HEK293 (cell line): ENCODE measurements around the gene TMCC1.

Experiments
- CTCF ChIA-PET: fragments of 350-600 bp; formaldehyde crosslinking; extraction: SDS; loops from one replicate; lab custom pipeline; 2021; ENCODE audit warnings: antibody characterized with exemption; lab: Yijun Ruan, JAX
- POLR2A ChIA-PET: fragments of 300-600 bp; formaldehyde crosslinking; extraction: SDS; loops from one replicate; lab custom pipeline; 2020; ENCODE audit warnings: antibody characterized with exemption, inconsistent platforms; lab: Yijun Ruan, JAX
- H3K27ac ChIP-seq: fragments of 200-500 bp; sonication (Bioruptor generic); 2 replicates; pipeline ENCODE4 v1.5.1; 2014; ENCODE audit warnings: low read depth, low read length, control low read depth, inconsistent platforms; ENCODE audit errors: extremely low read depth
- H3K36me3 ChIP-seq, 2 experiments: fragments of 200-500 bp in 1 of 2; sonication (Bioruptor generic) in 1 of 2; 1 replicate in 1 of 2; 2 replicates in 1 of 2; pipeline ENCODE4 v1.5.1; 2014 to 2017; ENCODE audit warnings: inconsistent platforms in 2 of 2, low read length in 2 of 2; ENCODE audit not compliant: control insufficient read depth in 2 of 2, insufficient read depth in 1 of 2
- H3K4me1 ChIP-seq: fragments of 200-500 bp; sonication (Bioruptor generic); 2 replicates; pipeline ENCODE4 v1.5.1; 2014; ENCODE audit warnings: mild to moderate bottlenecking, low read length, inconsistent platforms; ENCODE audit not compliant: control insufficient read depth, insufficient read depth
- H3K4me3 ChIP-seq: 2 replicates; pipeline ENCODE4 v1.5.1; 2011; ENCODE audit warnings: low read depth, mild to moderate bottlenecking, control low read depth, low read length, moderate library complexity
- H3K9me3 ChIP-seq: fragments of 200-500 bp; sonication (Bioruptor generic); 2 replicates; pipeline ENCODE4 v1.5.1; 2014; ENCODE audit warnings: low read depth, low read length, inconsistent platforms; ENCODE audit not compliant: control insufficient read depth, insufficient read depth
- FEZF1 ChIP-seq: fragments of 450-650 bp; formaldehyde crosslinking; IDR thresholded peaks from 2 replicates; pipeline ENCODE4 v1.5.1; 2016; ENCODE audit warnings: missing biosample characterization, missing genetic modification characterization
- ZFP3 ChIP-seq: fragments of 450-650 bp; formaldehyde crosslinking; IDR thresholded peaks from 2 replicates; pipeline ENCODE4 v1.5.1; 2016; ENCODE audit warnings: low read depth, missing biosample characterization, missing genetic modification characterization
- ZFP69B ChIP-seq: fragments of 450-650 bp; formaldehyde crosslinking; IDR thresholded peaks from 2 replicates; pipeline ENCODE4 v1.5.1; 2016; ENCODE audit warnings: missing biosample characterization, missing genetic modification characterization
- ZNF114 ChIP-seq: fragments of 450-650 bp; formaldehyde crosslinking; IDR thresholded peaks from 2 replicates; pipeline ENCODE4 v1.5.0; 2017; ENCODE audit warnings: missing biosample characterization, missing genetic modification characterization
- ZNF138 ChIP-seq: fragments of 450-650 bp; formaldehyde crosslinking; IDR thresholded peaks from 2 replicates; pipeline ENCODE4 v1.5.1; 2016; ENCODE audit warnings: missing biosample characterization, missing genetic modification characterization, borderline replicate concordance
- ZNF155 ChIP-seq: fragments of 450-650 bp; formaldehyde crosslinking; IDR thresholded peaks from 2 replicates; pipeline ENCODE4 v1.5.1; 2016; ENCODE audit warnings: missing biosample characterization, missing genetic modification characterization
- ZNF157 ChIP-seq: fragments of 450-650 bp; formaldehyde crosslinking; IDR thresholded peaks from 2 replicates; pipeline ENCODE4 v1.5.1; 2016; ENCODE audit warnings: missing biosample characterization, missing genetic modification characterization
- ZNF311 ChIP-seq: fragments of 450-650 bp; formaldehyde crosslinking; IDR thresholded peaks from 2 replicates; pipeline ENCODE4 v1.5.1; 2017; ENCODE audit warnings: missing biosample characterization, missing genetic modification characterization, borderline replicate concordance
- ZNF350 ChIP-seq: fragments of 450-650 bp; formaldehyde crosslinking; IDR thresholded peaks from 2 replicates; pipeline ENCODE4 v1.5.0; 2017; ENCODE audit warnings: missing biosample characterization, mild to moderate bottlenecking, missing genetic modification characterization
- ZNF521 ChIP-seq: fragments of 450-650 bp; formaldehyde crosslinking; IDR thresholded peaks from 2 replicates; pipeline ENCODE4 v1.5.1; 2017; ENCODE audit warnings: missing biosample characterization, mild to moderate bottlenecking, missing genetic modification characterization
- ZNF747 ChIP-seq: fragments of 450-650 bp; formaldehyde crosslinking; IDR thresholded peaks from 2 replicates; pipeline ENCODE4 v1.5.1; 2016; ENCODE audit warnings: missing biosample characterization, missing genetic modification characterization
- ZNF785 ChIP-seq: fragments of 450-650 bp; formaldehyde crosslinking; IDR thresholded peaks from 2 replicates; pipeline ENCODE4 v1.5.1; 2016; ENCODE audit warnings: missing biosample characterization, missing genetic modification characterization
- TF ChIP-seq, protein P1 (sequence below): fragments of 450-650 bp; formaldehyde crosslinking; IDR thresholded peaks from 2 replicates; pipeline ENCODE4 v1.5.1; 2016; ENCODE audit warnings: missing biosample characterization, missing genetic modification characterization
- TF ChIP-seq, protein P2 (sequence below): fragments of 450-650 bp; formaldehyde crosslinking; IDR thresholded peaks from 2 replicates; pipeline ENCODE4 v1.5.1; 2016; ENCODE audit warnings: missing biosample characterization, missing genetic modification characterization
- TF ChIP-seq, protein P3 (sequence below): fragments of 450-650 bp; formaldehyde crosslinking; IDR thresholded peaks from 2 replicates; pipeline ENCODE4 v1.5.1; 2016; ENCODE audit warnings: missing biosample characterization, missing genetic modification characterization
- TF ChIP-seq, protein P4 (sequence below): fragments of 450-650 bp; formaldehyde crosslinking; IDR thresholded peaks from 2 replicates; pipeline ENCODE4 v1.5.1; 2016; ENCODE audit warnings: missing biosample characterization, missing genetic modification characterization, borderline replicate concordance
- TF ChIP-seq, protein P5 (sequence below): fragments of 450-650 bp; formaldehyde crosslinking; IDR thresholded peaks from 2 replicates; pipeline ENCODE4 v1.5.1; 2016; ENCODE audit warnings: missing biosample characterization, missing genetic modification characterization
- TF ChIP-seq, protein P6 (sequence below): fragments of 450-650 bp; formaldehyde crosslinking; IDR thresholded peaks from 2 replicates; pipeline ENCODE4 v1.5.1; 2016; ENCODE audit warnings: missing biosample characterization, missing genetic modification characterization

Gene TMCC1

DNA sequence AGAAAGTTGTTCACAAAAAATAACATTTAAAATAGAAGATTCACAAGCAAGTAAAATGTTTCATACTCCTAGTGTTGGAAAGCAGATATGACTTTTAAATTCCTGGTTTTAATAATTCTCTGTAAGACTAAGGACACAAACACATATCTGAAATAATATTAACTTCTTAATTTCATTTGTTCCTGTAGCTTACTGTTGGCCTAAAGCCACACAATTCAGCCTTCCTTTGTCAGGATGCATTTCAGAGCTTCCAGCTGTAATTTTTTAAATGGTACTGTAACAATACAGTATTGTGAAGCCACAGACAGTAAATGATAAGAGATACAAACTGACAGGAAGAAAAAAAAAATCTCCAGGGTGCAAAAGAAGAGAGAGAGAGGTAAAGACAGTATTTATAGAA is 84.2 kb downstream of the TMCC1 start:
- H3K9me3 ChIP-seq = no peaks in the 10 kb centered on the region
- no peak overlapping the region for H3K4me3 ChIP-seq
- TF ChIP-seq ZNF785 (tag by site-specific recombination) = no peak
- TF ChIP-seq, protein P1, sequence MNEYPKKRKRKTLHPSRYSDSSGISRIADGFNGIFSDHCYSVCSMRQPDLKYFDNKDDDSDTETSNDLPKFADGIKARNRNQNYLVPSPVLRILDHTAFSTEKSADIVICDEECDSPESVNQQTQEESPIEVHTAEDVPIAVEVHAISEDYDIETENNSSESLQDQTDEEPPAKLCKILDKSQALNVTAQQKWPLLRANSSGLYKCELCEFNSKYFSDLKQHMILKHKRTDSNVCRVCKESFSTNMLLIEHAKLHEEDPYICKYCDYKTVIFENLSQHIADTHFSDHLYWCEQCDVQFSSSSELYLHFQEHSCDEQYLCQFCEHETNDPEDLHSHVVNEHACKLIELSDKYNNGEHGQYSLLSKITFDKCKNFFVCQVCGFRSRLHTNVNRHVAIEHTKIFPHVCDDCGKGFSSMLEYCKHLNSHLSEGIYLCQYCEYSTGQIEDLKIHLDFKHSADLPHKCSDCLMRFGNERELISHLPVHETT (tag by site-specific recombination) = no peak
- TF ChIP-seq, protein P2, sequence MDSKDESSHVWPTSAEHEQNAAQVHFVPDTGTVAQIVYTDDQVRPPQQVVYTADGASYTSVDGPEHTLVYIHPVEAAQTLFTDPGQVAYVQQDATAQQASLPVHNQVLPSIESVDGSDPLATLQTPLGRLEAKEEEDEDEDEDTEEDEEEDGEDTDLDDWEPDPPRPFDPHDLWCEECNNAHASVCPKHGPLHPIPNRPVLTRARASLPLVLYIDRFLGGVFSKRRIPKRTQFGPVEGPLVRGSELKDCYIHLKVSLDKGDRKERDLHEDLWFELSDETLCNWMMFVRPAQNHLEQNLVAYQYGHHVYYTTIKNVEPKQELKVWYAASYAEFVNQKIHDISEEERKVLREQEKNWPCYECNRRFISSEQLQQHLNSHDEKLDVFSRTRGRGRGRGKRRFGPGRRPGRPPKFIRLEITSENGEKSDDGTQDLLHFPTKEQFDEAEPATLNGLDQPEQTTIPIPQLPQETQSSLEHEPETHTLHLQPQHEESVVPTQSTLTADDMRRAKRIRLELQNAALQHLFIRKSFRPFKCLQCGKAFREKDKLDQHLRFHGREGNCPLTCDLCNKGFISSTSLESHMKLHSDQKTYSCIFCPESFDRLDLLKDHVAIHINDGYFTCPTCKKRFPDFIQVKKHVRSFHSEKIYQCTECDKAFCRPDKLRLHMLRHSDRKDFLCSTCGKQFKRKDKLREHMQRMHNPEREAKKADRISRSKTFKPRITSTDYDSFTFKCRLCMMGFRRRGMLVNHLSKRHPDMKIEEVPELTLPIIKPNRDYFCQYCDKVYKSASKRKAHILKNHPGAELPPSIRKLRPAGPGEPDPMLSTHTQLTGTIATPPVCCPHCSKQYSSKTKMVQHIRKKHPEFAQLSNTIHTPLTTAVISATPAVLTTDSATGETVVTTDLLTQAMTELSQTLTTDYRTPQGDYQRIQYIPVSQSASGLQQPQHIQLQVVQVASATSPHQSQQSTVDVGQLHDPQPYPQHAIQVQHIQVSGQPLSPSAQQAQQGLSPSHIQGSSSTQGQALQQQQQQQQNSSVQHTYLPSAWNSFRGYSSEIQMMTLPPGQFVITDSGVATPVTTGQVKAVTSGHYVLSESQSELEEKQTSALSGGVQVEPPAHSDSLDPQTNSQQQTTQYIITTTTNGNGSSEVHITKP (tag by site-specific recombination) = no peak
- TF ChIP-seq, protein P3, sequence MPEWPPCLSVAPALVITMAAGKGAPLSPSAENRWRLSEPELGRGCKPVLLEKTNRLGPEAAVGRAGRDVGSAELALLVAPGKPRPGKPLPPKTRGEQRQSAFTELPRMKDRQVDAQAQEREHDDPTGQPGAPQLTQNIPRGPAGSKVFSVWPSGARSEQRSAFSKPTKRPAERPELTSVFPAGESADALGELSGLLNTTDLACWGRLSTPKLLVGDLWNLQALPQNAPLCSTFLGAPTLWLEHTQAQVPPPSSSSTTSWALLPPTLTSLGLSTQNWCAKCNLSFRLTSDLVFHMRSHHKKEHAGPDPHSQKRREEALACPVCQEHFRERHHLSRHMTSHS (tag by site-specific recombination) = no peak
- TF ChIP-seq ZNF747 (tag by site-specific recombination) = no peak
- TF ChIP-seq, protein P4, sequence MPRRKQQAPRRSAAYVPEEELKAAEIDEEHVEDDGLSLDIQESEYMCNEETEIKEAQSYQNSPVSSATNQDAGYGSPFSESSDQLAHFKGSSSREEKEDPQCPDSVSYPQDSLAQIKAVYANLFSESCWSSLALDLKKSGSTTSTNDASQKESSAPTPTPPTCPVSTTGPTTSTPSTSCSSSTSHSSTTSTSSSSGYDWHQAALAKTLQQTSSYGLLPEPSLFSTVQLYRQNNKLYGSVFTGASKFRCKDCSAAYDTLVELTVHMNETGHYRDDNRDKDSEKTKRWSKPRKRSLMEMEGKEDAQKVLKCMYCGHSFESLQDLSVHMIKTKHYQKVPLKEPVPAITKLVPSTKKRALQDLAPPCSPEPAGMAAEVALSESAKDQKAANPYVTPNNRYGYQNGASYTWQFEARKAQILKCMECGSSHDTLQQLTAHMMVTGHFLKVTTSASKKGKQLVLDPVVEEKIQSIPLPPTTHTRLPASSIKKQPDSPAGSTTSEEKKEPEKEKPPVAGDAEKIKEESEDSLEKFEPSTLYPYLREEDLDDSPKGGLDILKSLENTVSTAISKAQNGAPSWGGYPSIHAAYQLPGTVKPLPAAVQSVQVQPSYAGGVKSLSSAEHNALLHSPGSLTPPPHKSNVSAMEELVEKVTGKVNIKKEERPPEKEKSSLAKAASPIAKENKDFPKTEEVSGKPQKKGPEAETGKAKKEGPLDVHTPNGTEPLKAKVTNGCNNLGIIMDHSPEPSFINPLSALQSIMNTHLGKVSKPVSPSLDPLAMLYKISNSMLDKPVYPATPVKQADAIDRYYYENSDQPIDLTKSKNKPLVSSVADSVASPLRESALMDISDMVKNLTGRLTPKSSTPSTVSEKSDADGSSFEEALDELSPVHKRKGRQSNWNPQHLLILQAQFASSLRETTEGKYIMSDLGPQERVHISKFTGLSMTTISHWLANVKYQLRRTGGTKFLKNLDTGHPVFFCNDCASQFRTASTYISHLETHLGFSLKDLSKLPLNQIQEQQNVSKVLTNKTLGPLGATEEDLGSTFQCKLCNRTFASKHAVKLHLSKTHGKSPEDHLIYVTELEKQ (tag by site-specific recombination) = no peak
- no peak for TF ChIP-seq ZNF350 (tag by site-specific recombination)
- TF ChIP-seq, protein P5, sequence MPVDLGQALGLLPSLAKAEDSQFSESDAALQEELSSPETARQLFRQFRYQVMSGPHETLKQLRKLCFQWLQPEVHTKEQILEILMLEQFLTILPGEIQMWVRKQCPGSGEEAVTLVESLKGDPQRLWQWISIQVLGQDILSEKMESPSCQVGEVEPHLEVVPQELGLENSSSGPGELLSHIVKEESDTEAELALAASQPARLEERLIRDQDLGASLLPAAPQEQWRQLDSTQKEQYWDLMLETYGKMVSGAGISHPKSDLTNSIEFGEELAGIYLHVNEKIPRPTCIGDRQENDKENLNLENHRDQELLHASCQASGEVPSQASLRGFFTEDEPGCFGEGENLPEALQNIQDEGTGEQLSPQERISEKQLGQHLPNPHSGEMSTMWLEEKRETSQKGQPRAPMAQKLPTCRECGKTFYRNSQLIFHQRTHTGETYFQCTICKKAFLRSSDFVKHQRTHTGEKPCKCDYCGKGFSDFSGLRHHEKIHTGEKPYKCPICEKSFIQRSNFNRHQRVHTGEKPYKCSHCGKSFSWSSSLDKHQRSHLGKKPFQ (tag by site-specific recombination) = no peak
- TF ChIP-seq, protein P6, sequence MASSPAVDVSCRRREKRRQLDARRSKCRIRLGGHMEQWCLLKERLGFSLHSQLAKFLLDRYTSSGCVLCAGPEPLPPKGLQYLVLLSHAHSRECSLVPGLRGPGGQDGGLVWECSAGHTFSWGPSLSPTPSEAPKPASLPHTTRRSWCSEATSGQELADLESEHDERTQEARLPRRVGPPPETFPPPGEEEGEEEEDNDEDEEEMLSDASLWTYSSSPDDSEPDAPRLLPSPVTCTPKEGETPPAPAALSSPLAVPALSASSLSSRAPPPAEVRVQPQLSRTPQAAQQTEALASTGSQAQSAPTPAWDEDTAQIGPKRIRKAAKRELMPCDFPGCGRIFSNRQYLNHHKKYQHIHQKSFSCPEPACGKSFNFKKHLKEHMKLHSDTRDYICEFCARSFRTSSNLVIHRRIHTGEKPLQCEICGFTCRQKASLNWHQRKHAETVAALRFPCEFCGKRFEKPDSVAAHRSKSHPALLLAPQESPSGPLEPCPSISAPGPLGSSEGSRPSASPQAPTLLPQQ = no peak
- TF ChIP-seq ZNF521 (tag by site-specific recombination) = no peak
- TF ChIP-seq ZNF114 (tag by site-specific recombination) = no peak
- TF ChIP-seq FEZF1 = no peak
- TF ChIP-seq ZFP69B (tag by site-specific recombination) = no peak
- no peak for TF ChIP-seq ZNF157 (tag by site-specific recombination)
- no peak for TF ChIP-seq ZNF138 (tag by site-specific recombination)
- no peak for TF ChIP-seq ZNF155 (tag by site-specific recombination)
- TF ChIP-seq ZFP3 = no peak
- no peak for TF ChIP-seq ZNF311
- POLR2A ChIA-PET = interaction anchor here (1.5 kb wide), 1 partner anchor 84 kb away, joined by 3 read pairs; the partner anchor contains the start of gene TMCC1
- CTCF ChIA-PET = interaction anchor here (0.7 to 2.4 kb wide), 2 partner anchors 158 to 160 kb away, joined by 4 to 9 read pairs; no protein-coding TSS in a partner anchor
- H3K27ac ChIP-seq = no peak overlapping the region
- H3K36me3 ChIP-seq = no peaks in the 10 kb centered on the region
- H3K4me1 ChIP-seq = 0 out of 2 replicates have a peak, but pooled peaks cover 3% of the 10 kb centered on the region
